GM23248 (cell line): Measurements from ENCODE around the gene ABHD12. TPM values are rescaled to one million over a fixed set of nuclear protein-coding genes. Genes with fewer than 3 reads are reported as not detected.

ENCODE experiments used
- DNase-seq: peaks from one replicate; pipeline ENCODE4 v3.0.0-alpha.2; 2015
- H2AFZ ChIP-seq: fragments of 200-600 bp; sonication (generic); 2 replicates; pipeline ENCODE4 v1.6.1; 2016; ENCODE audit warnings: antibody characterized with exemption
- H3F3A ChIP-seq: fragments of 200-600 bp; sonication (generic); 2 replicates; pipeline ENCODE4 v1.6.1; 2016; ENCODE audit warnings: mild to moderate bottlenecking, antibody characterized with exemption, mixed run types; ENCODE audit not compliant: insufficient read depth
- H3K27ac ChIP-seq: fragments of 200-600 bp; sonication (generic); 2 replicates; pipeline ENCODE4 v1.5.1; 2016; ENCODE audit warnings: mild to moderate bottlenecking
- H3K27me3 ChIP-seq: fragments of 200-600 bp; sonication (generic); replicated peaks from 2 replicates; pipeline ENCODE4 v1.6.1; 2016; ENCODE audit warnings: mild to moderate bottlenecking; ENCODE audit not compliant: insufficient read depth
- H3K36me3 ChIP-seq: fragments of 200-600 bp; sonication (generic); 2 replicates; pipeline ENCODE4 v1.6.1; 2016; ENCODE audit warnings: low read depth, mild to moderate bottlenecking
- H3K4me1 ChIP-seq: fragments of 200-600 bp; sonication (generic); 2 replicates; pipeline ENCODE4 v1.6.1; 2016; ENCODE audit warnings: mild to moderate bottlenecking; ENCODE audit not compliant: insufficient read depth
- H3K4me2 ChIP-seq: fragments of 200-600 bp; sonication (generic); one replicate; pipeline ENCODE4 v1.6.1; 2016; ENCODE audit warnings: mild to moderate bottlenecking; ENCODE audit not compliant: unreplicated experiment
- H3K4me3 ChIP-seq: fragments of 200-600 bp; sonication (generic); 2 replicates; pipeline ENCODE4 v1.5.1; 2016; ENCODE audit warnings: mild to moderate bottlenecking
- H3K79me2 ChIP-seq: fragments of 200-600 bp; sonication (generic); 2 replicates; pipeline ENCODE4 v1.6.1; 2016; ENCODE audit warnings: mild to moderate bottlenecking; ENCODE audit not compliant: insufficient read depth
- H3K9ac ChIP-seq: fragments of 200-600 bp; sonication (generic); 2 replicates; pipeline ENCODE4 v1.6.1; 2016; ENCODE audit warnings: mild to moderate bottlenecking
- H3K9me2 ChIP-seq: fragments of 200-600 bp; sonication (generic); 2 replicates; pipeline ENCODE4 v1.6.1; 2016; ENCODE audit warnings: mixed run types, mild to moderate bottlenecking, moderate library complexity; ENCODE audit not compliant: insufficient read depth
- H3K9me3 ChIP-seq: fragments of 200-600 bp; sonication (generic); one replicate; pipeline ENCODE4 v1.6.1; 2017; ENCODE audit warnings: low read depth
- H4K20me1 ChIP-seq: fragments of 200-600 bp; sonication (generic); 2 replicates; pipeline ENCODE4 v1.6.0; 2016; ENCODE audit not compliant: insufficient read depth
- EZH2 ChIP-seq: fragments of 200-600 bp; sonication (generic); IDR thresholded peaks from 2 replicates; pipeline ENCODE4 v1.6.1; 2018; ENCODE audit warnings: antibody characterized with exemption, mild to moderate bottlenecking; ENCODE audit not compliant: insufficient read depth, poor library complexity, severe bottlenecking
- EZH2phosphoT487 ChIP-seq: fragments of 200-600 bp; sonication (generic); IDR thresholded peaks from 2 replicates; pipeline ENCODE4 v1.6.1; 2018; ENCODE audit warnings: antibody characterized with exemption, moderate library complexity, mild to moderate bottlenecking, low read depth; ENCODE audit not compliant: insufficient read depth
- WGBS, 2 experiments: methylation state at CpG; one replicate each; pipeline ENCODE4 v1.1.6; 2015 to 2017; ENCODE audit warnings: low lambda C conversion rate in 2 of 2, low coverage in 1 of 2; ENCODE audit errors: missing lambda C conversion rate in 2 of 2; 5-methylcytosine and 5-hydroxymethylcytosine counted together
- in situ Hi-C: fragments of 300-500 bp; cut with MboI; formaldehyde crosslinking; loops from 2 replicates; pipeline ENCODE4 v1.15.0; 2020
- polyA plus RNA-seq: library from polyadenylated mRNA; unstranded; fragments of >200 nt; fragmentation: Nextera tagmentation; extraction: Ambion mirVana; gene quantifications from 2 replicates; pipeline ENCODE4 v1.2.1, GENCODE V29; 2016
- total RNA-seq: library from RNA; depleted of rRNA; stranded (reverse); fragments of >200 nt; shearing (Covaris generic); gene quantifications from 2 replicates; pipeline ENCODE4 v1.2.3, GENCODE V29; 2014

ABHD12 gene
- total and polyA plus RNA-seq, 2 experiments from 2014 or later, result 50.6 to 82.1 TPM

GRCh38 chr20:25253606-25254275, 136.9 kb downstream of the ABHD12 start:
- H3K9me3 ChIP-seq, result no peaks in the 10 kb centered on the region
- H3K9ac ChIP-seq, result no peak overlapping the region
- no peak overlapping the region for H3K4me3 ChIP-seq
- DNase-seq, result no peak
- peaks cover 7% of the 10 kb centered on the region for H3F3A ChIP-seq
- peaks cover 29% of the 10 kb centered on the region for H3K4me1 ChIP-seq
- no peaks in the 10 kb centered on the region for H3K9me2 ChIP-seq
- TF ChIP-seq EZH2phosphoT487 (no peak), EZH2 (no peak)
- no peak overlapping the region for H2AFZ ChIP-seq
- 93 to 95% methylated on average over 11 of the region's 11 CpGs for WGBS, 2 experiments
- peaks cover 100% of the 10 kb centered on the region for H3K79me2 ChIP-seq
- no peaks in the 10 kb centered on the region for H3K27me3 ChIP-seq
- in situ Hi-C loops, result no loop called here
- no peak overlapping the region for H3K27ac ChIP-seq
- peaks cover 4% of the 10 kb centered on the region; the same call in 1 of the 2 replicates for H3K36me3 ChIP-seq
- no peaks in the 10 kb centered on the region for H4K20me1 ChIP-seq
- H3K4me2 ChIP-seq, result no peak overlapping the region

DNA sequence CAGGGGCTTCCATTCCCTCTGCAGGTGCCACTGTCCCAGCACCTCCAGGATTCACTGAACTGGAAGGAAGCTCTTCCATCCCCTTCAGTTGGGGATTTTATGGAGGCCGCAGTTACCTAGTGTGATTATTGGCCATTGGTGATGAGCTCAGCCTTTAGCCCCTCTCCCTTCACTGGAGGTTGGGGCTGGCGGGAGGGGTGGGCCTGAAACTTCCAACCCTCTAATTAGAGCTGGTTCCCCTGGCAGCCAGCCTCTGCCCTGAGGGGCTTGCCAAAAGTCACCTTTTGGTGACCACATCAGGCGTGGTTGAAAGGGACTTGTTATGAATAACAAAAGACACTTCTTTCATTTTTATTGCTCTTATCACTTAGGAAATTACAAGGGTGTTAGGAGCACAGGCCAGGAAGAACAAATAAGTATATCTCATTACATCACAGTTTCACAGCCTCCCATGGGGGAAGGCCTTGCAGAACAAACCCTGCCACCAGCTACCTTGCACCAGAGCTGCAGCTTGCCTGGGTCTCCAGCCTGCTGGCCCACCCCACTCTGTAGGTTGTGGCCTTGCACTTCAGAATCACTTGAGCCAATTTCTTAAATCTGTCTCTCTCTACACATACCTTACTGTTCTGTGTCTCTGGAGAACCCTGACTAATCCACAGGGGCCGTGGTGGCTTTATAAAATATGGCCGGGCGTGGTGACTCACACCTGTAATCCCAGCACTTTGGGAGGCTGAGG, 137.8 kb downstream of the ABHD12 start:
- H3K36me3 ChIP-seq, result peaks cover 4% of the 10 kb centered on the region; the same call in 1 of the 2 replicates
- no peak overlapping the region for H3K27ac ChIP-seq
- no peak overlapping the region for H3K4me2 ChIP-seq
- H2AFZ ChIP-seq, result no peak overlapping the region
- no peaks in the 10 kb centered on the region for H4K20me1 ChIP-seq
- H3K9ac ChIP-seq, result no peak overlapping the region
- H3K27me3 ChIP-seq, result no peaks in the 10 kb centered on the region
- peaks cover 94% of the 10 kb centered on the region for H3K79me2 ChIP-seq
- H3K4me1 ChIP-seq, result peaks cover 29% of the 10 kb centered on the region
- no peaks in the 10 kb centered on the region for H3K9me3 ChIP-seq
- DNase-seq, result no peak
- 88 to 94% methylated on average over 6 of the region's 6 CpGs for WGBS, 2 experiments
- H3K9me2 ChIP-seq, result no peaks in the 10 kb centered on the region
- H3F3A ChIP-seq, result peaks cover 9% of the 10 kb centered on the region
- H3K4me3 ChIP-seq, result no peak overlapping the region
- TF ChIP-seq EZH2phosphoT487, result no peak
- no peak for TF ChIP-seq EZH2
- in situ Hi-C loops, result no loop called here

GRCh38 chr20:25252230-25252651, 138.4 kb downstream of the ABHD12 start:
- Histone ChIP-seq H3K27me3 (no peaks in the 10 kb centered on the region), H3K4me1 (peaks cover 29% of the 10 kb centered on the region), H3F3A (peaks cover 9% of the 10 kb centered on the region), H3K4me2 (no peak overlapping the region), H3K79me2 (peaks cover 88% of the 10 kb centered on the region), H4K20me1 (no peaks in the 10 kb centered on the region), H3K9me3 (no peaks in the 10 kb centered on the region), H3K4me3 (no peak overlapping the region), H3K36me3 (peaks cover 4% of the 10 kb centered on the region; the same call in 1 of the 2 replicates), H2AFZ (no peak overlapping the region), H3K9ac (no peak overlapping the region), H3K9me2 (no peaks in the 10 kb centered on the region), H3K27ac (no peak overlapping the region)
- 85 to 89% methylated on average over 6 of the region's 6 CpGs for WGBS, 2 experiments
- TF ChIP-seq EZH2 (no peak), EZH2phosphoT487 (no peak)
- no peak for DNase-seq
- in situ Hi-C loops, result no loop called here

GRCh38 chr20:25251558-25251957, 139.1 kb downstream of the ABHD12 start:
- 85 to 88% methylated on average over 4 of the region's 4 CpGs for WGBS, 2 experiments
- peaks cover 4% of the 10 kb centered on the region; the same call in 1 of the 2 replicates for H3K36me3 ChIP-seq

More at GRCh38 chr20:25251558-25251957, 139.1 kb downstream of the ABHD12 start:
- H2AFZ ChIP-seq, result no peak overlapping the region
- peaks cover 9% of the 10 kb centered on the region for H3F3A ChIP-seq
- in situ Hi-C loops, result no loop called here
- DNase-seq, result no peak
- no peaks in the 10 kb centered on the region for H4K20me1 ChIP-seq
- no peaks in the 10 kb centered on the region for H3K27me3 ChIP-seq
- H3K4me3 ChIP-seq, result no peak overlapping the region
- peaks cover 32% of the 10 kb centered on the region for H3K4me1 ChIP-seq
- H3K4me2 ChIP-seq, result no peak overlapping the region
- no peak overlapping the region for H3K9ac ChIP-seq
- H3K79me2 ChIP-seq, result peaks cover 81% of the 10 kb centered on the region
- H3K9me2 ChIP-seq, result no peaks in the 10 kb centered on the region
- no peaks in the 10 kb centered on the region for H3K9me3 ChIP-seq
- no peak overlapping the region for H3K27ac ChIP-seq
- TF ChIP-seq EZH2 (no peak), EZH2phosphoT487 (no peak)
